GM19099 (cell line): ENCODE data around the gene STK11.

Source experiments
- POLR2A ChIP-seq: IDR thresholded peaks from 3 replicates; pipeline ENCODE4 v1.6.1; 2011; ENCODE audit warnings: low read depth; ENCODE audit not compliant: insufficient read length; ENCODE audit errors: extremely low read depth

STK11 gene

DNA sequence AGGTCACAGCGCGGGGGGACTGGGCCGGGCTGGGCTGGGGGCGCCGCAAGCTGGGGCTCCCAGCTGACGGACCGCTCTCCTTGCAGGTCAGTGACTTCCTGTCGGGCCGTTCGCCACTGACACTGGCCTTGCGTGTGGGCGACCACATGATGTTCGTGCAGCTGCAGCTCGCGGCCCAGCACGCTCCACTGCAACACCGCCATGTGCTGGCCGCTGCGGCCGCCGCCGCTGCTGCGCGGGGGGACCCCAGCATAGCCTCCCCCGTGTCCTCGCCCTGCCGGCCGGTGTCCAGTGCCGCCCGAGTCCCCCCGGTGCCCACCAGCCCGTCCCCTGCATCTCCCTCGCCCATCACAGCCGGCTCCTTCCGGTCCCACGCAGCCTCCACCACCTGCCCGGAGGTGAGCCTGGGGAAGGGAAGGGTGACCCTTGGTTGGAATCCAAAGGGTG is 48.5 kb downstream of the STK11 start:
- no peak for TF ChIP-seq POLR2A

DNA sequence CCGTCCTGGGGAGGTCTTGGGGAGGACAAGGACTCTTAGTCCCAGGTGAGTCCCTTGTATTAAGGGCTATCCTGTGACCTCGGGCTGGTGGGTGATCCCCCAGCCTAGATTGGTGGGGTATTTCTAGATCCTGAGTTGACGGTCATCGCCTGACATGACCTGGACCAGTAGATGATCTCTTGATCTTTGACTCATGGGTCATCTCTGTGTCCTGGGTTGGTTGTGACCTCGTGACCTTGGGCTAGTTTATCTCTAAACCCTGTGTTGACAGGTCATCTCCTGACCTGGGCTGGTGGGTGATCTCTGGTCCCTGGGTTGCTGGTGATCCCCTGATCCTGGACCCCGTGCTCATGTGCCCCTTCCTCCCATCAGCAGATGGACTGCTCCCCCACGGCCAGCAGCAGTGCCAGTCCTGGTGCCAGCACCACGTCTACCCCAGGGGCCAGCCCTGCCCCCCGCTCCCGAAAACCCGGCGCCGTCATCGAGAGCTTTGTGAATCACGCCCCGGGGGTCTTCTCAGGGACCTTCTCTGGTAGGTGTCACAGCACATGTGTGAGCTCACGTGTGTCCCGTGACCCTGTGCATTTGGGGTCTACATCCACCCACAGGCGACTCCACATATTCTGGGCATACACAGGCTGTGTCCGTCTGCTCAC is 49.1 kb downstream of the STK11 start:
- no peak for TF ChIP-seq POLR2A

DNA sequence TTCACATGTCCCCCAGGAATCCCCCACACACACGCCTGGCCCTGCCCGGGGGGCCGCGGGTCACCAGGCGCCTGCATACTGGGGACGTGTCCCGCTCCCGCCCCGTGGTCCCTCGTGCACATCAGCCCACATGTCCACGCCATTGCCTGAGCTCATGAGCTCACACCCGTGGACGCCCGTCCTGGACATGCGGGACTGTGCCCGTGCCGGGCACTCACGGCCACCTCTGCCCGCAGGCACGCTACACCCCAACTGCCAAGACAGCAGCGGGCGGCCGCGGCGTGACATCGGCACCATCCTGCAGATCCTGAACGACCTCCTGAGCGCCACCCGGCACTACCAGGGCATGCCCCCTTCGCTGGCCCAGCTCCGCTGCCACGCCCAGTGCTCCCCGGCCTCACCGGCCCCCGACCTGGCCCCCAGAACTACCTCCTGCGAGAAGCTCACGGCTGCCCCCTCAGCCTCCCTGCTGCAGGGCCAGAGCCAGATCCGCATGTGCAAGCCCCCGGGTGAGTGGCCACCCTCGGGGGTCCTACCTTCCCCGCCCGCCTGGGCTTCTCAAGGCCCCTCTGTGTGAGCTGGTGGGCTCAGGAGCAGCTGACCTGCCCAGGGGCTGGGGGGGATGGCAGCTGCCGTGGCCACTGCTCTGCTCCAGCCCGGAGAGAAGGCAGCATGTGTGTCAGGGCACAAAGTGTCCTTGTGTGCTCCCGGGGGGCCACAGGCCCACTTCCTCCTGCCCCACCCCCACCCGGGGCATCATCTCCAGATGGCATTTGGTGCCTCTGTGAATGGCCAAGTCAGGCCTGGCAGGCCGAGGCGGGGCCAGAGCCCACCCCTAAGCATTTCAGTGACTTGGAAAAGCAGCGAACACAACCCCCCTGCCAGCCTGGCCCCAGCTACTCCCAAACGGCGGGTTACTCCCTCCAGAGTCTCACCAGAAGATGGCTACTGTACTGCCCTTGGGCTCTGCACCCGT is 49.9 kb downstream of the STK11 start:
- no peak for TF ChIP-seq POLR2A

DNA sequence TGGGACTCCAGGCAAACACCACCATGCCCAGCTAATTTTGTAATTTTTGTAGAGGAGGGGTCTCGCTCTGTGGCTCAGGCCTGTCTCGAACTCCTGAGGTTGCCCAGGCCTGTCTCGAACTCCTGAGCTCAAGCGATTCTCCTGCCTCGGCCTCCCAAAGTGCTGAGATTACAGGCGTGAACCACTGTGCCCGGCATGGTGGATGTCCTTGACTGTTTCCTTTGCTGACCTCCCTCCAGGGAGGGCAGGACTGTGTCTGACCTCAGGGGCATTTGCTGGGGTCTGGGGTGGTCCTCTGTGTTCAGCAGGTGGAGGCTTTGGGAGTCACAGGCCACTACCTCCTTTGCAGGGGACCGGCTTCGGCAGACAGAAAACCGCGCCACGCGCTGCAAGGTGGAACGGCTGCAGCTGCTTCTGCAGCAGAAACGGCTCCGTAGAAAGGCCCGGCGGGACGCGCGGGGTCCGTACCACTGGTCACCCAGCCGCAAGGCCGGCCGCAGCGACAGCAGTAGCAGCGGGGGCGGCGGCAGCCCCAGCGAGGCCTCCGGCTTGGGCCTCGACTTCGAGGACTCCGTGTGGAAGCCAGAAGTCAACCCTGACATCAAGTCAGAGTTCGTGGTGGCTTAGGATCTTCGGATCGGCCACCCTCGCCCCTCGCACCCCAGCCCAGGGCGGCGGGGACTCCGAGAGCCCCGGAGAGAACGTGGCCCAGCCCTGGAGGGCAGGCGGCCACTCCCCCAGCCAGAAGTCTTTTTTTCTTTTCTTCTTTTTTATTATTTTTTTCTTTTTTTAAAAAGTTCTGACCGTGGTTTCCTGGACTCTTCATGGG is 51.3 kb downstream of the STK11 start:
- TF ChIP-seq POLR2A = peak; percentile 7

DNA sequence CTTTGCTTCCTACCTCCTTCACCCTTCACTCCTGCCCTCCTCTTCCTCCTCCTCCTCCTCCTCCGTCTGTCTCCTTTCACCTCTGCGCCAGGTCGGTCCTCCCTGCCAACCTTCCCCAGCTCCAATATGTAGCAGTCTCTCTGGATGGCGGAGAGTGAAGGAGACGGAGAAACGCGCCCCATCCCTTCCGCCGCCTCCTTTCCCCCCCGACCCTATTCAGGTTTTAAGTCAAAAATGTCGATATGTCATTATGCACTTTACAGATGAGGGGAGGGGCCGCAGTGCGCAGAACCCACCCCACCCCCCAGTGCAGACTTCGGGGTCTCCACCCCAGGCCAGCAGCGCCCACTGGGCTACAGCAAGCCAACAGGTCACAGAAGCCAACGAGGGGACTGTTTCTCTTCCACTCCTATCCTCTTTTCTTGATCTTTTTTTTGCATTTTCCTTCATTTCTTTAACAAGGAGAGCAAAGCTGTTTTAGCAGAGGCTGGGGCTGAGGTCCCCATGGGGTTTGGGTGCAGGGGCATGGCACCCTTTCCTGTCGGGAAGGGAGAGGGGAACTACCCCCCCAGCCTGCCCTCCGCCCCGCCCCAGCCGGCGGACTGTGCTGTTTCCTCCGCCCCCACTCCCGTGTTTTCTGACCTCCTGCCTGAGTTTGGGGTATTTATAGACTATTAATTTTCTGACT is 52.0 kb downstream of the STK11 start:
- peak; percentile 1 for TF ChIP-seq POLR2A

DNA sequence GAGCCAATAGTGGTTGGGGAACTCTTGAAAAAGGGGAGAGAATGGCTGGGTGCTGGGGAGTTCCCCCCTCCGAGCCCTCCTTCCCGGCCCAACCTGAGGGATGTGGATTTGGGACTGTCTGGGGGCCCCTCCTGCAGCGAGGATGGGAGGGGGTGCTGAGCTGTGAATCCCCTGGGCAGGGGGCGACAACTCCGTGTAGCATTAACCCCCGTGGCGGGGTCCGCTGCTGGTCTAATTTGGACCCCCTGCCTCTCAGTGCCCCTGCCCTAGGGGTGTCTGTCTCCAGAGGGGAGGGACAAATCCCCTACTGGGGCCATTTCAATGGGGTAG is 52.5 kb downstream of the STK11 start:
- no peak for TF ChIP-seq POLR2A

DNA sequence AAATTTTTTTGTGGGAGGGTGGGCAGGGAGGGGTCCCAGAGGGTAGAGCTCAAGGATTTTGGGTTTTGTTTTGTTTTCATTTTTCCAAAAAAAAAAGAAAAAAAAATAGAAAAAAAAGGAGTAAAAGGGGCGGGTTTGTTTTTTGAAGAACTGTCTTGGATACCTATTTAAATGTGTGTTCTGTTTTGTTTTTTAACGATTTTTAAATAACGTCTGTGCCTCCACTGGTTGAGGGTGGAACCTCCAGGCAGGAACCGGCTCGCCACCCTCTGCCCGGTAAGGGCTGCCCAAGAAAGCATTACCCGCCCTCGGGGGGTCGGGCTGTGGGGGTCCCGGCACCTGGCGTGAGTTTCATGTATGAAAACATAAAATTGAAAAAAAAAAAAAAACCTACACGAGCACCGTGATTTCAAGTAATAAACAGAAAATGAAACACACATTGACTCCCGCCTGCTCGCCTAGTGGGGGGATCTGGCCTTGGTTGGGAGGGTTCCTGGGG is 53.2 kb downstream of the STK11 start:
- no peak for TF ChIP-seq POLR2A

DNA sequence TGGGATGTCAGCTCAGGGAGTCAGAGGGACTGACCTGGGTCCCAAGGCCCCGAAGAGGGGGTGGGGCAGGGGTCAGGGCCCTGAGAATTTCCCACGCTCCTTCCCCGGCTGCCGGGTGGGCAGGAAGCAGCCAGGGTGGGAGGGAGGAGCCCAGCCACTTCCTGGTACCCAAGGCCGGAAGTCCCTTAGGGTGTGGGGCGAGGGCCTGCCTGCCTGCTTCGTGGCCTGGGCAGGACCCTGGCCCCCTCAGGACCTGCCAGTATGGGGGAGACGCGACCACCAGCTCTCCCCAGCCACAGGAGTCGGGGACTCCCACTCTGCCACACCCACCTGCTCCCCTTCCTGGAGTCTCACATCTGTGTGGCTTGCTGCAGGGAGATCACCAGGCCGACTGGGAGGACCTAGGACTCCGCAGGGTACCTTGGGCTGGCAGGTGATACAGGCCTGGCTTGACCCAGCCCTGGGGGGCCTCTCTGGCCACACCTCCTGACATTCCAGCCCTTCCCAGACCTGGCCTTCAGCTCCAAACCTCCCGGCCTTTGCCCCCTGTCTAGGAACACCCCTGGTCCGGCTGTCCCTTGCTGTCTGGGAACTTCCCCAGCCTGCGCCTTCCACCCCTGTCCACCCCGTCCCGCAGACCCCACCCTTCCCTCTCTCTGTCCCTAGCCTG is 53.8 kb downstream of the STK11 start:
- peak; percentile 80 for TF ChIP-seq POLR2A

DNA sequence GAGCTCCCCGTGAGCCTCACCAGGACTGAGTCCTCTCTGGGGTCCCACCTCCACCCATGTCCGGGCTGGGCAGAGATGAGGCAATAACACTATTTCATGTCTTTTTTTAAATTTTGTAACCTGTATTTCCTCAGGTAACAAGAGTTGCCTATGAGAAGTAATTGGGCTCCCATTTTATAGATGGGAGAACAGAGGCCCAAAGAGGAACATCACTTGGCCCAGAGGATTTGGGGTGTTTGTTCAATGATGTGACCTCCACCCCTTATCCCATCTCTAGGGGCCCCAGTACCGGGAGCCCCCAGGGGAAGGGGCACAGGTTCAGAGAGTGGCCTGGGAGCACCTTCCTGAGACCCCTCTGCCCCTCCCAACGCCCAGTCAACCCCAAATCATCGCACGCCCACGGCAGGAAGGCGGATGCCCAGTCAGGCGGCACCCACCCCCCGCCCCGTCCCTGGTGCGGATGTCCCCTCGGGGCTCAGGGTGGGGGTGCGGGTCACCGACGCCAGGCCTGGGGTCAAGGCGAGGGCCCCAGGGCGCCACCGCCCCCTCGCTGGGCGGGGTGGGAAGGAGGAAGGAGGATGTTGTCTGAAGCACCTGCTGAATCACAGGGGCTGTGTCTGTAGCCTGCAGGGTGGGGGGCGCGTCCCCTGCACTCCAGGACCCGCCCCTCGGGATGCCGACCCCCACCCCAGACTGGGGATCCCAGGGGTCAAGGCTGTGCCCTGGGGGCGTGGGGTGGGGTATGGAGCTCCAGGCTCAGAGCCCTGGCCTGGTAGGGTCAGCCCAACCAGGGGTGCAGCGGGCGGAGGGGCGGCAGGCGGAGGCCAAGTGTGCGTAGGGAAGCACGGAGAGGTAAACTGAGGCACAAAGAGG is 54.5 kb downstream of the STK11 start:
- TF ChIP-seq POLR2A = no peak

DNA sequence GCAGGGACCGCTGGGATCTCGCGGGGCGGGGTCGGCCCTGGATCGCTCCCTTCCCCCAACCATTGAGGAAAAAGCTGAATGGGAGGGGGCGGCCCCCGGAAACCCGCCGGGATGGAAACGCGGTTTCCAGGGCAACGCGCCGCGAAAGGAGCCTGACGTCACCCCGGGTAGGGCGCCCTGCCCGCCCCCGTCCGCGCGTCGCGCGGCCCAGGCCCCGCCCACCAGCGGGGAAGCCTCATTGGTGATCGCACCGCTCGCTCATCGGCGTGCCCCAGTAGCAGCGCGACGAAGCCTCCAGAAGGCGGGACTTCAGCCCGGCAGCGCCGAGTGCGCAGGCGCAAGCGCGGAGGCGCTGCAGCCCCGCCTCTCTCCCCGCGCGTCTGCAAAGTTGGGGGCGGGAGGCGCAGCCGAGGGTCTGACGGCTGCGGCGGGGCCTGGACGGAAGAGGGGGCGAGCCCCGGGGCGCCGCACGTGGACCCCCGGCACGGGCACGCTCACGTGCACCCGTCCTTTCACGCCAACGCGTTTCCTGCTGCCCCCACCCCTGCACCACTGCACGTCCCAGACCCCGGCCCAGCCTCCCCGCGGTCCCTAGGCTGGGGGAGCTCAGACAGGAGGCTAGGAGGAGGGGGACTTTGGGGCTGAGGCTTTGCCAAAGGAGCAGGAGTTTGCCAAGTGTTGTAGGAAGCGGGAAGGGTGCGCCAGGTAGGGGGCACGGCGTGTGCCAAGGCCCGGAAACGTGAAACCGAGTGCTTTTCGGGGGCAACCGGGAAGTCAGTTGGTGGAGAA is 55.4 kb downstream of the STK11 start:
- peak; percentile 39 for TF ChIP-seq POLR2A

DNA sequence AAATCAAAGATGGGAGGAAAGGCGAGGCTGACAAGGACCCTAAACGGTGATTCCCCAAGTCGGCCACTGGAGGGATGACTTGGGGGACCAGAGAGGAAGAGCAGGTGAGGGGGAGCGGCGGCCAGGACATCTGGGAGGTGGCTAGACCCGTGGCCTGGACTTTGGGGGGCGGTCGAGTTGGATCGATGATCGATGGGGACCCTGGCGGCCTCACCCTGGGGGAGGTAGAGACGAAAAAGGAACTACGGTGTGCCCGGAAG is 55.9 kb downstream of the STK11 start:
- peak; percentile 8 for TF ChIP-seq POLR2A

DNA sequence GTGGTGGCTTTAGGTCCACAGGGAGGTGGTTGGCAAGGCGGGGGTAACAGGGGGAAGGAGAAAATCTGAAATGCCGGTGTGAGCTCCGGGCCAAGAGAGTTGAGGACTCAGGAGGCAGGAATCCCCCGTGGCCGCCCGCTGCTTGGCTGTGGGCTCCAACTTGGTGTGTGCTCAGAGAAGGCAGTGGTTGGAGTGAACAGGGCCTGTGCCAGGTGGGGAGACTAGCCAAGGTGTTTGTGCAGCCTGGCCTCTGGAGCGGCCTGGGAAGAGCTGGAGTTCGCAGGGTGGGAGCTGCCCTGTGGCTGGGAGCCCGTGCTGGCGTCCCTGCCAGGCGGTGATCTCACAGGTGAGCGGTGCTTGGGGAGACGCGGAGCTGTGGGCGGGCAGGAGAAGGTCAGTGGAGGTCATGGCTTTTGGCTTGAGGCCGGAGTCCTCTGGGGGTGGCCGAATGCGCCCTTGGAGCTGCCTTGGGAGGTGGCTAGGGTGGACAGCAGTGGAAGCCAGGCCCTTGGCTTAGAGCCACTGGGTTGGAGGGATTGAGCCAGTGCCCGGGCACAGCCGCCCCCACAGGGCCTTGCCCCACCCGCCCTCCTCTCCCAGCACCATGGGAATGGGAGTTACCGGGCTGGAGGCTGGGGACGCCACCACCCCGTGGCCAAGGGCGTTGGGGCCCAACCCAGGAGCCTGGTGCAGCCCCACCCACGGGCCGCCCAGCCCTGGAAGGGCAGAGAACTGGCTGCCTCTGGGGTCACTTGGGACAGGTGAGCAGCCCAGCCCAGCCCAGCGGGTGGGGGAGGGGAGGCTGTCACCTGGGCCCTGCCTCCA is 56.4 kb downstream of the STK11 start:
- peak; percentile 31 for TF ChIP-seq POLR2A
